GM18519 (cell line): ENCODE measurements around the gene CACNA1G.

Experiments used
- ATAC-seq: cut with Tn5 transposase; IDR thresholded peaks from one replicate; pipeline ENCODE4 v1.9.1; 2021; ENCODE audit warnings: mild to moderate bottlenecking, moderate library complexity; ENCODE audit not compliant: unreplicated experiment, low FRiP score

The CACNA1G gene

DNA sequence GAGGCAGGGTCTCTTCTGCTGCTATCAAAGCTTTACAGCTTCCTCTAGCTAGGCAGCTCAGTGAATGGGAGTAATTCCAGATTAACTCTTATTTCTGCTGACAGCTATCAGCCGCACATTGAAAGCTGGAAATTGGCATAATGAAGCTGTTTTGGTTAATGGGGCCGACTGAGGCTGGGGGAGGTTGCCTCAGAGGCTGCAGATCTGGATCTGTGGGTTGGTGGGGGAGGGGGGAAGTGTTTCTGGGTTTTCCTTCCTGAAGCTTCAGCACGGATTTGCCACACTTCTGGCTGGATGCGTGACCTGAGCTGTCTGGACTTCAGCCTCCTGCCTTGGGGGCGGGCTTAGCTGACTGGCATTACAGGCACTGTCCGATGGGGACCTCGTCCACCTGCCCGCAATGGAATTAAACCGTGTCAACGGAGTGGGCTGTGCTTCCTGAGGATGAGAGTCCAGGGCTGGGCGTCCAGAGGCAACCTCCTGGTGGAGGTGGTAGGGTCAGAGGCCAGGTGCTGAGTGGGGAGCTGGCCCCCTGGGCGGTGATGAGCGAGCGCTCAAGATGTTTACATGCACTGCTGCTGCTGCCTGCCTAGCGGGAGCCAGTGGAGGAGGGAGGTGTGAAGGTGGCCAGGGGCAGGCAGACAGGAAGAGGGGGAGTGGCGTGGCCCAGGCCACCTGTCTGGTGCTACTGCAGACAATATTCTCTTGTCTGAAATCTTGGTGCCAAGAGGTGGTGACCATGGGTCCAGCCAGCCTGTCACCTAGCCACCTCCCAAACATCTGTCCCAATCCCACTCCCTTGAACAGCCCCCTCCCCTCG lies 67.5 kb downstream of the CACNA1G start:
- ATAC-seq: no peak

DNA sequence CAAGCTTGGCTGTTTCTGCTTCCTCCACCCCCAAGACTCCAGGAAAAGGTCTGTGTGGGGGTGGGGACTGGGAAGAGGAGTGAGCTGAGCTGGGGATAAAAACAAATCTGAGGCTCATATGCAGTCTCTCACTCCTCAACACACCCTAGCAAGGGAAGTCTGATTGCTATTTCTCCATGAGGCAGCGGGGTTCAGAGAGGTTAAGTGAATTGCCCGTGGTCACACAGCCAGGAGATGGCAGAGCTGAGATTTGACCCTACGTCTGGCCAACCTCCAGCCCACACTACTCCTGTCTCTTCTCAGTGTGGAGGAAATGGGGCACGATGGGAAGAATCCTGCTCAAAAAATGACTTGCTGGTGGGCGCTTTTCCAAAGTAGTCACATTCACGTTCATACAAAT lies 69.4 kb downstream of the CACNA1G start:
- no peak for ATAC-seq

DNA sequence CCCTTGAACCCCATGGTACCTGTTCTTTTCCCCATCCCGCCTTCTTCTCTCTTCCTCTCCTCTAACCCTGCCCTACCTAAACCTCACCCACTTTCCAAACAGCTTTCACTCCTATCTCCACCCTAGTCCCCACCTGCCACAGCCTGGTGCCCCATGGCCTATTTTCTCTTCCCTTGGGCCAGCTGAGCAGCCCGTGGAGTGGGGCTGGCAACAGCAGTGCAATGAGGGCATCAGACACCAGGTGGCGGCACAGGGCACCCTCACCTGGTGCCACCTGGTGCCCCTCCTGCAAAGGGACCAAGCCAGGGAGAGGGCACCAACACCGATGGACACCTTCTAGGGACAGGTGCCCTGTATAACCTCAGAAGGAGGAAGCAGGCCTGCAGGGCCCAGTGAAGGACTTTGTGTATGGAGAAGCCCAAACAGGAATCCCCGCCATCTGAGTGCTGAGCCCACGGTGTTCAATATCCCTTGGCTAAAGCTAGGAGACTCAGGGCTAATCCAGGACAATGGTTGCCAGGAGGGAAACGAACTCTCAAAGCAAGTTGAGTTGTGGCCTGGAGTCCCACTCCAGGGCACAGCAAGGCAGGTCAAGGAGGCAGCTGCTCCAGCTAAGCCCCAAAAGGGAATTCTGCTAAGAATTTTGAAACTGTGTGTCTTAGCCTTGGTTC lies 70.1 kb downstream of the CACNA1G start:
- ATAC-seq: no peak

DNA sequence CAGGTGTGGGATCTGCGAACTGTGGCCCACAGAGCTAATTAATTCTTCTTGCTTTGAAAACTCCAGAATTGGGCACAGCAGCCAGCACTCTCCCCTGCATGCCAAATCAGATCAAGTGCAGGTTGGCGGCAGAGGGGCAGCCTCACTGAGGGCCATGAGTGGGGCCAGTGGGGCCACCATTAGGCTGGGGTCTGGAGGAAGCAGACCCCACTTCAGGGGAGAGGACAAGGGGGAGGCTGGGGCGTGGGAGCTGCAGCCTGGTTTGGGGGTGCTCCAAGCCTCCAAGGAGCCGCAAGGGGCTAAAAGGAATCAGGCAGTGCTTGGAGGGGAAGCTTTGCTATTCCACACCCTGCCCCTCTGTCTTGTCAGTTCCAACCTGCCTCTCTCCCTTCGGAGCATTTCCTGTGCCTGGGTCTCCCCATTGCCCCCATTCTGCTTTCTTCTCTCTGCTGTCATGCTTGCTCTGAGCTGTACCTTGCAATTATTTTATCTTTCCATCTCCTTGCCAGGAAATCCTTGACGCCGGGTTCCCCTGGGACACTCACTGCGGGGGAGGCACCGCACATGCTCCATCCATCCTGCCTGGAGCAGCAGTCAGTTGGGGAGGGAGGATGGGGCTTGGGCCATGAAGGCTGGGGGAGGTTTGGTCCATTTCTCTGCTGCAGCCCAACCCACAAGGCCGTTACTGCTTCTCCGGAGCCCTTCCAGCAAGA lies 70.8 kb downstream of the CACNA1G start:
- no peak for ATAC-seq

DNA sequence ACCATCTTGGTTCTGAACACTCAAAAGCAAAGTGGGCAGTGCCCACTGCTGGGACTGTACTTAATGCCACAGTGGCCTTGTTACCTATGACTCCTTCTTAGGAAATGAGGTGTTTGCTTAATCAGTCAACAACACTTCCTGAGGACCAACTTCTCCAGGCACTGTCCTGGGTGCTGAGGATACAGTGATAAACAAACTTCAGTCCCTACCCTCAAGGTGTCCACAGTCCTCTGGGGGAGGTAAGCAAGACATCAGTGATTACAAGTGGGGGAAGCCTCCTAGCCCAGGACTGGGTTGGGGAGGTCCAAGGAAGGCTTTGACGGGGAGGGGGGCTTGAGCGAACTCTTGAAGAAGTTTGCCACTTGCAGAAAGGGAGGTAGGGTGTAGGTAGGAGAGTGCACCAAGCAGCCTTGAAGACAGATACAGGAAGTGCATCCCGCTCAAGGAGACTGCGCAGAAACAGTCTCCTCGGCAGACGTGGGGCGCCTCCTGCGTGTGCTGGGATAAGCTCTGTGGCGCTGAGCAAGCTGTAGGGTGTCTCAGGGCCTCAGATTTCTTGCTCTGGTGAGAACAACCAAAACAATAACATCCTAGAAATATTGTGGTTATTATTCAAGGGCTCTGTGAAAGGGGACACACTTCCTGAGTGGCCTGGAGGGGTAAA lies 71.5 kb downstream of the CACNA1G start:
- ATAC-seq: no peak

DNA sequence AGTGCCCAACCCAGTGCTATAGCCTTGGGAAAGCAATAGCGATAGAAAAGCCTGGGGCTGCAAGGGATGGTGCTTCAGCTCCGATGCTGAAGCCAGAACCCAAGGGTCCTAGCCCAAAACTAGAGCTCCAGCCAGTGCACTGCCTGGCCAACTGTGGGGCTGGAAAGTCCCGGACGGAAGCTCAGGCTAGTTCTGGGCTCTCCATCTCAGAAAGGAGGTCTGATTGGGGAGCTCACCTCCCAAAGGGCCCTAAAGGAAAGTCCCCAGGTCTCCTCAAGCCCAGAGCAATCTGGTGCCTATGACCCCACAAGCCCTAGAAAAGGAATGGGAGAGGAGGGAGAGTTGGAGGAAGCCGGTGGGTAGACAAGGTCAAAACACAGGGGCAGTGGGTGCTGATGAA lies 72.1 kb downstream of the CACNA1G start:
- no peak for ATAC-seq

DNA sequence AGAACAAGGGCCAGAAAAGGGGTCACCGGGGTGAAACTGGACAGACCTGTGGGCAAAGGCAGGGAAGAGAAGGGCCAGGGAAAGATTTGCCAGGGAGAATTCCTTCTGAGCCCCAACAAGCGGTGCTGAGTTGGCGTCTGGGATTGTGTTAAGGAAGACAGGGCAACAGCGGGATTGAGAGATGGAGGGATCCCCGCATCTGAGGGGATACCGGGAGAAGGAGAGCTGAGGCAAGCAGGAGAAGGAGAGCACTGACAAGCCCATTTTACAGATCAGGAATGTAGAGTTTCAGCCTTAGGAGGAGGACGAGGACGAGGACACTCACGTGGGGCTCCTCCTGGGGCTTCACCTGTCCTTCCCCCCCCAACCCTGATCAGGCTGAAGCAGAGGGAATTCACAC lies 73.2 kb downstream of the CACNA1G start:
- ATAC-seq: no peak

DNA sequence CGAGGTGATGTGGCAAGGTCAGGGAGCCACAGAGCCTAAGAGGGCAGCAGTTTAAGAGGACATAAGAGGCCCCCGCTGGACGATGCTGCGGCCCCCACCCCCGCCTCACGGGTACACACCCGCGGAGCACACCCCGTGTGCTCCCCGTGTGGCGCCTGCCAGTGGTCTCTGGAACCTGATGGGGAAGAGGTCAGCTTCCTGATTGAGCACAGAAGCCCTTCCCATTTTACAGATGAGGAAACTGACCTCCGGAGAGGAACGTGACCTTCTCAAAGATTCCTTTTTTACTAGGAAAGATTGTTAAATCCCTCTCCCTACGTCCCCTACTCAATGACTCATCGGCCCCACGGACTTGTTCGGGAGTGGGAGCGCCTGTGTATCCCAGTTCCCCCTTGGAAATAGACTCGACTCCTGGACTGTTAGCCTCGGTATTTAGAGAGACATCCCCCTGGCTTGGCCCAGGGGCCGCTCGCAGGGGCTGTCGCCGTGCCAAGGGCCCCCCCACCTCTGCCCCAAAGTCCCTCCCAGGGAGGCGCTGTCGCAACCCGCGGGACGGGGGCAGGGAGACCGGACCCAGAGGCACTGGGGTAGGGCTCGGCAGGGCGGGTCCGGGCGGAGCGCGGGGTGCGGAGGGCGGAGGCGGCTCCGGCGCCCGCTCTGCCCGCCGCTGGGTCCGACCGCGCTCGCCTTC lies 73.9 kb downstream of the CACNA1G start, which contains the start of gene ABCC3:
Gene ABCC3, plus strand, starts transcription at position 658 of the 691 bp plus-strand sequence. CDS start 56 bp downstream, outside the sequence.
- ATAC-seq: no peak

DNA sequence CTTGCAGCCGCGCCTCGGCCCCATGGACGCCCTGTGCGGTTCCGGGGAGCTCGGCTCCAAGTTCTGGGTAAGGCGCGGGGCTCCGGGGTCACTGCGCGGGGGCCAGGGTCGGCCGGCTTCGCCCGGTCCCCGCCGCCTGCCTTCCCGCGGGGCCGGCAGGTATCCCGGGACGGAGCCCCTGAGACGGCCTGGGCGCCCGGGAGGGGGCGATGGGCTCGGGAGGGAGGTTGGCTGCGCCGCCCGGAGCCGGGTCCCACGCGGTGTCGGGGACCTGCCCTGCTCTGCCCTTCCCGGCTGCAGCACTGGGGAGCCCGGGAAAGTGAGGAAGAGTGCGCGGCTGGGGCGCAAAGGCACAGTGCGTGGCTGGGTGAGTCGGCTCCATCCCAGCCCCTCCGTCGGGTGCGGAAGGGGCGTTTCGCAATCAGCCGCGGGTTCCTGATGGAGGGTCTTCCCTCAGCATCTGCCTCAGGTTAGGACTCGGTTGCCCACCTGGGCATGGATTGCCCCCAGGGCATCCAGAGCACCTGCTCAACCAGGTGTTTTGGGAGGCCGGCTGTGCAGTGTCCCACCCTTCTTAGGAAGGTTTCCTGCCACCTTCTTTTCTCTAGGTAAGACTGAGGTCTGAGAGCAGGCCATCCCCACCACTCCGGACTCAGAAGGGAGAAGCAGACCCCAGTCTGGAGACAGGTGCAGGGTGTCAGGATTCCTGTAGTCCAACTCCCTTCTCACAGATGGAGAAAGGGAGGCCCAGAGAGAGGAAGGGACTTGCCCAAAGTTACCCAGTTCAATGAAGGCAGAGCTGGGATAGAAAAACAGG lies 74.6 kb downstream of the CACNA1G start:
- no peak for ATAC-seq

DNA sequence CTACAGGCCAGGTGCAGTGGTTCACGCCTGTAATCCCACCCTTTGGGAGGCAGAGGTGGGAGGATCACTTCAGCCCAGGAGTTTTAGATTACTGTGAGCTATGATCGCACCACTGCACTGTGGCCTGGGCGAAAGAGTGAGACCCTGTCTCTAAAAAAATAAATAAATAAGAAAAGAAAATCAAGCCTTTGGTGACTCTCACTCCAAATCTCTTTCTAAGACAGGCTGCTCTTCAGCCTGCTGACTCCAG lies 75.1 kb downstream of the CACNA1G start:
- no peak for ATAC-seq

DNA sequence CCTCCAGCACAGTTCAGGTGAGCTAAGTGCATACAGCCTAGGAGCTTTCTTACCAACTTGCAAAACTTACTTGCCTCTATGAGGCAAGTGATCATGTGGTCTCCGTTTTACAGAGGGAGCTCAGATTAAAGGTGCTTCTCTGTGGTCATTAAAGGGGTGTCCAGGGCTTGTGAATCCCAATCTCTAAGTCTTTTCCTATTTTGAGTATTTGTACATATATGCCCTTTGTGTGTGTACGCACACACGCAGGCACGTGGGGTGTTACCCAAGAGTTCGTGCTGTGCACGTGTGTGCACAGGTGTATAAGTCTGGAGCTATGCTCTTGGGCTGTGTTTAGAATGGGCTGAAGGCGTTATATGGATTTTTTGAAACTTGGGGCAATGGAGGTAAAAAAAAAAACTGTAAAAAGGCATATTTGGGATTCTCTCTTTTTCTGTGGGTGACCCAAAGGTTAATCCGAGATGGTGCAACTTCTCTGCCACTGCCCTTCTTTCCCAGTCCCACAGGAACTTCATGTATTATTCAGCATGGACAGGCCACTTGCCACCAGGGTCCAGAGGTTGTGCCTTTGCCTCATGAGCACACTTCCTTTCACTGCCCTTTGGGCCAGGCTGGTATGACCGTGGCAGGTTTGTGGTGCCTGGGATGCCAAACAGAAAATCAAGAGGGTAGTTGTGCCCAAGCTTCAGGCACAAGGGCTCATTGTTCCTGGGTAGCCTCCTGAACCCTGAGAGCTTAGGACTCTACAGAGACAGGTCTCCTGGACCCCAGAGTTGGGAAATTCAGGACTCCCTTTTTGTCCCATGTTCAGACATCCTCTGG lies 75.7 kb downstream of the CACNA1G start:
- ATAC-seq: no peak

DNA sequence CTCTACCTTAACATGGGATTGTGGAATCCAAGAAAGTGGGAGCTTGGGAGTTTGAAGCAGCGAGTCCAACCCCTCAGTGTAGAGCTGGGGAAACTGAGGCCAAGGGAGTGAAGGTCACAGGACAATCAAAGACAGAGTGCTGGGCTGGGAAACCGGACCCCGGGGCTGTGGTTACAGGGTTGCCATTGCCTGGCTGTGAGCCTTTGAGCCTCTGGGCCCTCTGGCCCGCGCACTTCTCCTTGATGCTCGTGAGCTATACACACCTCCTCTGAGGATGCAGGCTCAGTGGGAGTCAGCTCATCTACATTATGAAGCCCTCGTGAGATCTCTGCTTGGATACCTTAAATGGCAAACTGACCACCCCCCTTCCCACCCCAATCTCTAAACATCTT lies 76.3 kb downstream of the CACNA1G start:
- ATAC-seq: no peak

DNA sequence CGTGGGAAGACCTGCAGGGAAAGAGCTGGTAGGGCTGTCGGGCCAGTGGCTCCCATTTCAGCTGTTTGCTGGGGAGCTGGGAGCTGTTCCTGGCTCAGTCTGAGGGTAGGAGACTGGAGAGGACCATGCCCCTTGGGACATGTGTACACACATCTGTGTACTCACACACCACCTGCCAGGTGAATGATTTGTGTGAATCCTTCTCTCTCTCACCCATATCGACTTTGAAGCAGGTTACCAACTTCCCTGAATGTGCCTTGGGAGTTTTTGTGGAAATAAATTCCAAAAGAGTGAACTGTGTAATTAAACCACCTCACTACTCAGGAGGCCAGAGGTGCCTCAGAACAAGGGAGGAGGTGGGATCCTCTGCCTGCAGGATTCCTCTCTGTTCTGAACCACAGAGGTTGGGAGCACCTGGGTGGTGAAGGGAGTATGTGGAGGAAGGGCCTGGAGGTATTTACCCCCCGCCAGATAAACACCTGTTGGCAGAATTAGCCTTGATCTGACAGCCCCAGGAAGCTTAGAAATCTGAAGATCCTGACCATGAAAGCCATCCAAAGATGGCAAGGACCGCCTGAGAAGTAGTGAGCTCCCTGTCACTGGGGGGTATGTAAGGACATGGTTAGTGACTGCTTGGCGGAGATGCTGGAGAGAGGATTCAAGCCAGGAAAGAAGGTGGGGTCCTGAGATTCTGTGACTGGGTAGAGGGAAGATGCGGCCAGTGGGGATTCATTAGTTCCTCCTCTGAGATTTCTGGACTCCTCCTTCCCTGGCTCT lies 77.5 kb downstream of the CACNA1G start:
- ATAC-seq: no peak

DNA sequence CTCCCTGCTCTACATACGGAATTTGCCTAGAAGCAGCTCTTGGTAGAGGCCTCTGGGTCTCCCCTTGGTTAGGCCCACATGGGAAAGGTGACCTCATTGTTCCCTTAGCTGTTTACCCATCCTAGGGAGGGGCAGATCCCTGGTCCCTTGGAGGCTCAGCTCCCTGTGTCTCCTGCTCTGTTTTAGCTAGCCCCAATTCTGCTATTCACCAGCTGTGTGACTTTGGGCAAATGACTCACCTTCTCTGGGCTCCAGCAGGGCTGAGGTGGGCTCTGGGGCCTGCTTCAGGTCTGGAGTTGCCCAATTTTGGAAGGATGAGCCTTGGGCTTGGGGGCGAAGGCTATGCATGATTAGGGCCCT lies 78.1 kb downstream of the CACNA1G start:
- no peak for ATAC-seq

DNA sequence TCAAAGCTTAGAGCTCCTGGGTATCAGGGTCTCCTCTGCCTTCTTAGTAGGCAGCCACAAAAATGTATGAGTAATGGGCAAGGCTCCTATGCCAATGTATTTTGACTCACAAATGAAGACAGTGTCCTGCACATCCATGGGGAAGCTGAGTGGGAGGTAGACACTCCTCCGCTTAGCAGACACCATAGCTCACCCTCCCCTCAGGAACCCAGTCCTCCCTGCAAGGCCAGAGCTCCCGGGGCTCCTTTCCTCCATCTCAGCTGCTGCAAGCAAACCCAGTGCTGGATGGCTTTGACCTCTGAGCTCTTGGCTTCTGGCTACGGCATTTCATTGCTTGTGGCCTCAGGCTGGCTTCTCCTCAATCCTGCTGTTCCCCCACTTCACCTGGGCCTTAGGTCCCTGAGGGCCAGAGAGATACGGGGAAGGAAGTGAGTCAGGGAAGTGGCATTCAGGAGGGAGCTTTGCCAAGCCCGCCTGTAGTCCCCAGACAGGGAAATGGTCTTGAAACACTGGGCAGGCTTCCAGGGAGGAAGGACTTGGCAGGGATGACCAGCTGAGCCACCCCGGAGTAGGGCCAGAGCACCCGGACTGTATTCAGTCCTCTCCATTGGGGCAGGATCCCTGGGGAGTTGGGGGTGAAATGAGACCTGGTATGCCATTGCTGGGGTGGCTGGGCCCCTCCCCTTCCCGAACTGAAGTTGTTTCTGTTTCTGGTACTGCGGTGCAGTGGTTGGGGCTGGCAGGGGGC lies 78.6 kb downstream of the CACNA1G start:
- ATAC-seq: no peak

DNA sequence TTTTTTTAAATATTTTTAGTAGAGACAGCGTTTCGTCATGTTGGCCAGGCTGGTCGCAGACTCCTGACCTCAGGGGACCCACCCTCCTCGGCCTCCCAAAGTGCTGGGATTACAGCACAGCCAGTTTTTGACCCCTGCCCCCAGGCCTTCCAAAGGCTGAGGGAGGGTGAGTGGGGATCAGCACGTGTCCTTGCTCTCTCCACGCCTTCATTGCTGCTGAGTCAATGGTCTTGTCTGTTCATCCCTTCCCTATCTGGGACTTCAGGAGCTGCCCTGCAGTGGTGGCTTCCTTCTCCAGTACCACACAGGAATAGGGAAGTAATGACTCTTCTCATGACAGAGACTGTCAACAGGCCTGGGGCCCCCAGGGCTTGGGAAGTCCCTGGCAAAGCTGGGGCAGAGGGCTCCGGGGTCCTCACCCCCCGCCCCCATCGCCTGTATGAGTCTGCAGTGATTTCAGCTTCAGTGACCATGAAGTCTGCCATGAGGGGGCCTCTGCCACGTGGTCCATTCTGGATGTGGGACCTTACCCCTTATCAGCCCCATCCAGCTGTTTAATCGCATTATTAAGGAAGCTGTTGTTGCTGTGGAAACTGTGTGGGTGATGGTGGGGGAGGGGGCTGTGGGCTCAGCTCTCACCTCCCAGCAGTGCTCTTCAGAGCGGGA lies 80.3 kb downstream of the CACNA1G start:
- no peak for ATAC-seq

DNA sequence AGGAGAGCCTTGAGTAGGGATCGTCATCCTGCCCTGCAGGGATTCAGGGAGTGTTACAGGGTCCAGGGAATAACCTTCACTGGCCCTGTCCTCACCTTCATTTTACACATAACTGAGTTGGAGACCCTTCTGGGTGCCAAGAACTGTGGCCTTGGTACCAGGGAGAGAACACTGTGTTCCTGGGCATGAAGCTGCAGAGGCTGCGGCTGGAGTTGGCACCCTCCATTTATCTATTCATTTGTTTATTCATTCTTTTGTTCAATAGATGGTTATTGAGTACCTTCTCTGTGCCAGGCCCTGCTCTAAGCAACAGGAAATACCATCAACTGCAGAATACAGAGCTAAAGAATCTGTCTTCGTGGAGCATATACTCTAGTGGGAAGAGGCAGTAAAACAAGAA lies 80.8 kb downstream of the CACNA1G start:
- no peak for ATAC-seq
